HepG2 (cell line): ENCODE measurements around the gene RAB33B. TPM values are rescaled to one million over a fixed set of nuclear protein-coding genes. Genes with fewer than 3 reads are reported as not detected.

Source experiments
- ATAC-seq: fragments of 200-7000 bp; cut with Tn5 transposase; 3 replicates; pipeline ENCODE4 v1.9.1; 2020; ENCODE audit warnings: mild to moderate bottlenecking, moderate library complexity
- BruUV-seq: library from RNA; stranded (reverse); fragments of 400-500 nt; replicated peaks from 2 replicates; lab custom pipeline; 2021; lab: Mats Ljungman, UMichigan
- CTCF ChIA-PET: fragments of 300-600 bp; formaldehyde crosslinking; extraction: SDS; loops from one replicate; lab custom pipeline; 2021; ENCODE audit warnings: low total read pairs, inconsistent platforms, low intra/inter-chr PET ratio; lab: Yijun Ruan, JAX
- POLR2A ChIA-PET: fragments of 350-600 bp; sonication (Branson Sonifier 250); formaldehyde crosslinking; loops from one replicate; lab custom pipeline; 2020; ENCODE audit warnings: antibody characterized with exemption, inconsistent platforms; lab: Yijun Ruan, JAX
- DNase-seq: peaks from one replicate; pipeline ENCODE4 v3.0.0-alpha.2; 2015; ENCODE audit warnings: low spot score
- FAIRE-seq: peaks from 3 replicates; lab custom pipeline; 2011; peaks lifted over from hg19 to GRCh38; lab: Jason Lieb, UNC
- H2AFZ ChIP-seq: one replicate; pipeline ENCODE4 v1.6.1; 2011; ENCODE audit warnings: low read length, inconsistent platforms
- H3K27ac ChIP-seq: fragments of 300-600 bp; 3 replicates; pipeline ENCODE4 v1.8.0; 2011; ENCODE audit warnings: mixed run types, mild to moderate bottlenecking, mixed read lengths, low read length, inconsistent platforms; ENCODE audit not compliant: insufficient read depth; ENCODE audit errors: extremely low read length
- H3K27me3 ChIP-seq, 2 experiments: fragments of 200-600 bp in 1 of 2; 2 replicates in 1 of 2; 3 replicates in 1 of 2; pipeline versions ENCODE4 v1.6.0 to v1.8.0; 2011; ENCODE audit warnings: low read length in 2 of 2, mild to moderate bottlenecking in 2 of 2, moderate library complexity in 2 of 2, inconsistent platforms in 1 of 2; ENCODE audit not compliant: insufficient read depth in 2 of 2, control insufficient read depth in 1 of 2
- H3K36me3 ChIP-seq, 2 experiments: fragments of 200-600 bp in 1 of 2; replicated peaks in 1 of 2; 2 replicates in 1 of 2; 3 replicates in 1 of 2; pipeline versions ENCODE4 v1.5.1 to v1.8.0; 2011; ENCODE audit warnings: low read length in 2 of 2, inconsistent platforms in 1 of 2; ENCODE audit not compliant: insufficient read depth in 2 of 2, control insufficient read depth in 1 of 2
- H3K4me1 ChIP-seq: 2 replicates; pipeline ENCODE4 v1.5.1; 2012; ENCODE audit warnings: low read length, inconsistent platforms; ENCODE audit not compliant: insufficient read depth
- H3K4me2 ChIP-seq: 2 replicates; pipeline ENCODE4 v1.6.0; 2011; ENCODE audit warnings: low read depth, low read length, inconsistent platforms
- H3K4me3 ChIP-seq, 3 experiments: fragments of 200-600 bp in 1 of 3; sonication (generic), shearing (Covaris generic) in 1 of 3; replicated peaks in 1 of 3; 2 replicates each; pipeline ENCODE4 v1.5.1; 2011 to 2016; ENCODE audit warnings: low read length in 3 of 3, inconsistent platforms in 2 of 3, low read depth in 2 of 3, mild to moderate bottlenecking in 2 of 3, control low read depth in 1 of 3, mixed read lengths in 1 of 3; ENCODE audit not compliant: insufficient read depth in 1 of 3
- H3K79me2 ChIP-seq: one replicate; pipeline ENCODE4 v1.6.1; 2011; ENCODE audit warnings: low read length, inconsistent platforms; ENCODE audit not compliant: insufficient read depth
- H3K9ac ChIP-seq: 2 replicates; pipeline ENCODE4 v1.6.0; 2011; ENCODE audit warnings: mild to moderate bottlenecking, low read depth, low read length, inconsistent platforms; ENCODE audit not compliant: insufficient read depth
- H3K9me3 ChIP-seq: 2 replicates; pipeline ENCODE4 v1.5.1; 2012; ENCODE audit warnings: mild to moderate bottlenecking, low read length
- H4K20me1 ChIP-seq: 2 replicates; pipeline ENCODE4 v1.6.0; 2011; ENCODE audit warnings: inconsistent platforms, mild to moderate bottlenecking, low read length, moderate library complexity; ENCODE audit not compliant: insufficient read depth
- ARNT2 ChIP-seq: sonication (generic); formaldehyde crosslinking; IDR thresholded peaks from 2 replicates; pipeline ENCODE4 v1.8.0; 2022; ENCODE audit warnings: mild to moderate bottlenecking, low read depth, missing genetic modification reagents, moderate library complexity
- ATM ChIP-seq: fragments of 450-650 bp; IDR thresholded peaks from 2 replicates; pipeline ENCODE4 v1.7.1; 2017; ENCODE audit warnings: mild to moderate bottlenecking, borderline replicate concordance
- E2F2 ChIP-seq: sonication (generic); formaldehyde crosslinking; IDR thresholded peaks from 2 replicates; pipeline ENCODE4 v1.4.0; 2020; ENCODE audit warnings: missing genetic modification reagents, borderline replicate concordance
- GATAD2A ChIP-seq: IDR thresholded peaks from 2 replicates; pipeline ENCODE4 v1.6.1; 2016
- MBD4 ChIP-seq: IDR thresholded peaks from 2 replicates; pipeline ENCODE4 v1.6.1; 2012; ENCODE audit warnings: low read length, inconsistent platforms, borderline replicate concordance
- ONECUT2 ChIP-seq: sonication (generic); formaldehyde crosslinking; IDR thresholded peaks from 2 replicates; pipeline ENCODE4 v1.4.0; 2020; ENCODE audit warnings: missing genetic modification reagents
- PRPF4 ChIP-seq: fragments of 200-400 bp; formaldehyde crosslinking; IDR thresholded peaks from 2 replicates; pipeline ENCODE4 v1.6.1; 2016; ENCODE audit warnings: low read length, low read depth; ENCODE audit not compliant: poor library complexity, severe bottlenecking
- SMC3 ChIP-seq: IDR thresholded peaks from 2 replicates; pipeline ENCODE4 v1.6.1; 2011; ENCODE audit warnings: low read length, improper control_type of control experiment
- SP4 ChIP-seq: sonication (generic); formaldehyde crosslinking; IDR thresholded peaks from 2 replicates; pipeline ENCODE4 v1.8.1; 2023; ENCODE audit warnings: mild to moderate bottlenecking, missing genetic modification reagents
- STAT6 ChIP-seq: sonication (generic); formaldehyde crosslinking; IDR thresholded peaks from 2 replicates; pipeline ENCODE4 v1.4.0; 2020; ENCODE audit warnings: missing genetic modification reagents, mild to moderate bottlenecking, borderline replicate concordance
- ZNF138 ChIP-seq: sonication (generic); formaldehyde crosslinking; IDR thresholded peaks from 2 replicates; pipeline ENCODE4 v1.5.0; 2020; ENCODE audit warnings: mild to moderate bottlenecking, low read depth, missing genetic modification reagents
- ZNF326 ChIP-seq: sonication (generic); formaldehyde crosslinking; IDR thresholded peaks from 2 replicates; pipeline ENCODE4 v1.4.0; 2020; ENCODE audit warnings: missing genetic modification reagents, borderline replicate concordance
- ZNF552 ChIP-seq: sonication (generic); formaldehyde crosslinking; IDR thresholded peaks from 2 replicates; pipeline ENCODE4 v1.9.0; 2022; ENCODE audit warnings: missing genetic modification reagents, mild to moderate bottlenecking, borderline replicate concordance
- ZNF781 ChIP-seq: sonication (generic); formaldehyde crosslinking; IDR thresholded peaks from 2 replicates; pipeline ENCODE4 v1.5.1; 2020; ENCODE audit warnings: borderline replicate concordance, mild to moderate bottlenecking, missing genetic modification reagents; ENCODE audit errors: not compliant biosample characterization
- ZNF792 ChIP-seq: IDR thresholded peaks from 2 replicates; pipeline ENCODE4 v1.6.1; 2016
- ZSCAN31 ChIP-seq: sonication (generic); formaldehyde crosslinking; IDR thresholded peaks from 2 replicates; pipeline ENCODE4 v1.5.0; 2020; ENCODE audit warnings: low read depth, mild to moderate bottlenecking, missing genetic modification reagents
- WGBS: methylation state at CpG from one replicate; pipeline ENCODE4 v1.1.6; 2017; ENCODE audit warnings: low lambda C conversion rate; 5-methylcytosine and 5-hydroxymethylcytosine counted together
- in situ Hi-C: cut with HindIII; loops from 2 replicates; pipeline ENCODE4 v1.10.0; 2017; ENCODE audit warnings: low pct_unique_long_range_greater_than_20kb; ENCODE audit not compliant: extremely low pct_ligation_motif_present
- intact Hi-C: fragments of 100-400 bp; cut with micrococcal nuclease; formaldehyde crosslinking; loops from one replicate; pipeline ENCODE4 v1.10.0; 2022; ENCODE audit not compliant: unreplicated experiment
- polyA plus RNA-seq, 8 experiments: library from polyadenylated mRNA; depleted of rRNA in 3 of 8; stranded (reverse) in 7 of 8; unstranded in 1 of 8; fragments of >200 nt; fragmentation: Illumina TruSeq in 4 of 8; extraction: Trizol in 4 of 8; gene quantifications; 2 replicates each; pipeline versions ENCODE4 v1.2.1 to v1.2.3, GENCODE V29; 2011 to 2016; ENCODE audit warnings: low read depth in 4 of 8, missing spikeins in 1 of 8, mixed read lengths in 1 of 8; ENCODE audit not compliant: insufficient read depth in 1 of 8
- total RNA-seq, 5 experiments: library from RNA; depleted of rRNA; stranded (reverse); fragments of >200 nt; fragmentation: Illumina TruSeq; extraction: Trizol; gene quantifications; 2 replicates each; pipeline ENCODE4 v1.2.3, GENCODE V29; 2016; ENCODE audit warnings: low read depth in 1 of 5
- TF ChIP-seq, protein P1 (sequence below): sonication (generic); formaldehyde crosslinking; IDR thresholded peaks from 2 replicates; pipeline ENCODE4 v1.5.0; 2020; ENCODE audit warnings: missing genetic modification reagents, mild to moderate bottlenecking, borderline replicate concordance
- TF ChIP-seq, protein P2 (sequence below): sonication (generic); formaldehyde crosslinking; IDR thresholded peaks from 2 replicates; pipeline ENCODE4 v1.4.0; 2020; ENCODE audit warnings: mild to moderate bottlenecking, missing genetic modification reagents

Gene RAB33B
- total and polyA plus RNA-seq, 2 of the 13 experiments (the other 11 are each of a cell fraction or from before 2014, with no cell fraction given) = 7.6 to 8.1 TPM

DNA sequence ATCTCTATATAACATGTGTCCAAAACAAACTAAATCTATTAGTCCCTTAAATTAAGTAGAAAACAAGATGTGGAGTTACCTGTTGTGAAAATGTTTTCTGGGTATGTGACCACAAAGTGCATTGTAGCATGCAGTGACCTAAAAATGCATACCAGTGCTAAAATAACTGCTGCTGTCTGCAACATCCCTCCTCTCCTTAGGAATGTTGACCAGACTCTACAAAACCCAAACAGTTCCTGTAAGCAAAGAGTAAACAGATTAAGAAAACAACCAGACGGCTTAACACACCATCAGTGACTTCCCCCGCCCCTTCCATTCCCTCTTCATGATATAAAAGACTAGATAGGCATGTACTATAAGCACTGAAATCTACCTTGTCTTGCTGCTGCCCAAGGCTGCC is 15.8 kb upstream of the RAB33B start:
- CTCF ChIA-PET = no interaction called here
- 92% methylated on average over 2 of the region's 2 CpGs for WGBS
- FAIRE-seq = no peak

More for the DNA sequence above, 15.8 kb upstream of the RAB33B start:
- in situ Hi-C loops (no loop called here), intact Hi-C loops (no loop called here)
- Histone ChIP-seq H3K27ac (no peak overlapping the region), H3K79me2 (no peaks in the 10 kb centered on the region), H3K9ac (no peak overlapping the region), H4K20me1 (no peaks in the 10 kb centered on the region), H3K4me2 (no peak overlapping the region), H3K4me3 (no peak overlapping the region), H2AFZ (no peak overlapping the region), H3K4me1 (no peaks in the 10 kb centered on the region), H3K9me3 (no peaks in the 10 kb centered on the region), H3K27me3 (no peaks in the 10 kb centered on the region), H3K36me3 (no peaks in the 10 kb centered on the region)
- DNase-seq (no peak), ATAC-seq (no peak)
- POLR2A ChIA-PET = no interaction called here
- no peak for TF ChIP-seq PRPF4
- TF ChIP-seq ZNF792 (CRISPR knock-in tag) = no peak
- TF ChIP-seq ZNF552 = no peak
- TF ChIP-seq ONECUT2 (CRISPR knock-in tag) = no peak
- TF ChIP-seq, protein P1, sequence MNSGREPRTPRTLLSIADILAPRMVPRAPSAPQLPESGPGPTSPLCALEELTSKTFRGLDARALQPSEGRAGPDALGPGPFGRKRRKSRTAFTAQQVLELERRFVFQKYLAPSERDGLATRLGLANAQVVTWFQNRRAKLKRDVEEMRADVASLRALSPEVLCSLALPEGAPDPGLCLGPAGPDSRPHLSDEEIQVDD (CRISPR knock-in tag) = no peak
- no peak for TF ChIP-seq MBD4
- TF ChIP-seq ZNF326 (CRISPR knock-in tag) = no peak
- TF ChIP-seq ATM = no peak
- TF ChIP-seq ZNF781 (CRISPR knock-in tag) = no peak
- TF ChIP-seq STAT6 (CRISPR knock-in tag) = no peak
- TF ChIP-seq E2F2 (CRISPR knock-in tag) = no peak
- no peak for TF ChIP-seq GATAD2A
- TF ChIP-seq ZSCAN31 = no peak
- TF ChIP-seq SMC3 = no peak
- no peak for TF ChIP-seq SP4
- TF ChIP-seq, protein P2, sequence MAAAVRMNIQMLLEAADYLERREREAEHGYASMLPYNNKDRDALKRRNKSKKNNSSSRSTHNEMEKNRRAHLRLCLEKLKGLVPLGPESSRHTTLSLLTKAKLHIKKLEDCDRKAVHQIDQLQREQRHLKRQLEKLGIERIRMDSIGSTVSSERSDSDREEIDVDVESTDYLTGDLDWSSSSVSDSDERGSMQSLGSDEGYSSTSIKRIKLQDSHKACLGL = no peak
- TF ChIP-seq ZNF138 = no peak
- TF ChIP-seq ARNT2 (CRISPR knock-in tag) = no peak
- BruUV-seq = no TSS peak
